Measurements from ENCODE around the gene TBC1D25.
"Not testable (repeated sequence)": the region's sequence is repeated elsewhere in the genome, so short reads cannot be mapped to it uniquely, and the experiment has no call there.

Gene TBC1D25

GRCh38 chrX:48516285-48516684 lies 23.2 kb upstream of the TBC1D25 start:
- no peak overlapping the region for H3K4me3 ChIP-seq (ENCODE audit: low read length, poor library complexity, severe bottlenecking)
- no peaks in the 10 kb centered on the region for H3K9me3 ChIP-seq (ENCODE audit: insufficient read depth, low read depth, low read length)
- H2AFZ ChIP-seq (ENCODE audit: low read length), result no peak overlapping the region
- no peaks in the 10 kb centered on the region for H3K79me2 ChIP-seq (ENCODE audit: insufficient read depth, low read length)
- H3K9ac ChIP-seq (ENCODE audit: low read depth, low read length, poor library complexity, severe bottlenecking), result no peak overlapping the region
- H3F3A ChIP-seq (ENCODE audit: low read depth), result peaks cover 4% of the 10 kb centered on the region; the same call in 1 of the 2 replicates
- H4K20me1 ChIP-seq (ENCODE audit: insufficient read depth, low read length, poor library complexity, severe bottlenecking), result no peaks in the 10 kb centered on the region
- TF ChIP-seq EZH2phosphoT487 (IDR thresholded peaks at IDR 0.05; ENCODE audit: borderline replicate concordance), result no peak
- TF ChIP-seq, protein P1, sequence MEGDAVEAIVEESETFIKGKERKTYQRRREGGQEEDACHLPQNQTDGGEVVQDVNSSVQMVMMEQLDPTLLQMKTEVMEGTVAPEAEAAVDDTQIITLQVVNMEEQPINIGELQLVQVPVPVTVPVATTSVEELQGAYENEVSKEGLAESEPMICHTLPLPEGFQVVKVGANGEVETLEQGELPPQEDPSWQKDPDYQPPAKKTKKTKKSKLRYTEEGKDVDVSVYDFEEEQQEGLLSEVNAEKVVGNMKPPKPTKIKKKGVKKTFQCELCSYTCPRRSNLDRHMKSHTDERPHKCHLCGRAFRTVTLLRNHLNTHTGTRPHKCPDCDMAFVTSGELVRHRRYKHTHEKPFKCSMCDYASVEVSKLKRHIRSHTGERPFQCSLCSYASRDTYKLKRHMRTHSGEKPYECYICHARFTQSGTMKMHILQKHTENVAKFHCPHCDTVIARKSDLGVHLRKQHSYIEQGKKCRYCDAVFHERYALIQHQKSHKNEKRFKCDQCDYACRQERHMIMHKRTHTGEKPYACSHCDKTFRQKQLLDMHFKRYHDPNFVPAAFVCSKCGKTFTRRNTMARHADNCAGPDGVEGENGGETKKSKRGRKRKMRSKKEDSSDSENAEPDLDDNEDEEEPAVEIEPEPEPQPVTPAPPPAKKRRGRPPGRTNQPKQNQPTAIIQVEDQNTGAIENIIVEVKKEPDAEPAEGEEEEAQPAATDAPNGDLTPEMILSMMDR (conservative IDR thresholded peaks at IDR 0.05; ENCODE audit: low read length), result no peak
- H3K36me3 ChIP-seq (ENCODE audit: insufficient read depth, low read length), result no peaks in the 10 kb centered on the region
- H3K27me3 ChIP-seq (ENCODE audit: insufficient read depth, low read length, poor library complexity, severe bottlenecking), result no peaks in the 10 kb centered on the region
- H3K4me2 ChIP-seq (ENCODE audit: low read depth, low read length, poor library complexity, severe bottlenecking), result no peak overlapping the region
- H3K9me2 ChIP-seq (replicated peaks; ENCODE audit: low read depth, low read length), result no peaks in the 10 kb centered on the region
- peaks cover 21% of the 10 kb centered on the region for H3K4me1 ChIP-seq (ENCODE audit: insufficient read depth, low read length, poor library complexity, severe bottlenecking)

GRCh38 chrX:48516987-48517386 lies 22.5 kb upstream of the TBC1D25 start:
- Histone ChIP-seq H3K9me2 (replicated peaks; ENCODE audit: low read depth, low read length) (no peaks in the 10 kb centered on the region), H3K9ac (ENCODE audit: low read depth, low read length, poor library complexity, severe bottlenecking) (no peak overlapping the region), H2AFZ (ENCODE audit: low read length) (no peak overlapping the region), H3F3A (ENCODE audit: low read depth) (peaks cover 4% of the 10 kb centered on the region; the same call in 1 of the 2 replicates), H3K4me3 (ENCODE audit: low read length, poor library complexity, severe bottlenecking) (no peak overlapping the region), H3K79me2 (ENCODE audit: insufficient read depth, low read length) (peaks cover 1% of the 10 kb centered on the region; the same call in 1 of the 2 replicates), H3K9me3 (ENCODE audit: insufficient read depth, low read depth, low read length) (no peaks in the 10 kb centered on the region), H4K20me1 (ENCODE audit: insufficient read depth, low read length, poor library complexity, severe bottlenecking) (no peaks in the 10 kb centered on the region), H3K4me2 (ENCODE audit: low read depth, low read length, poor library complexity, severe bottlenecking) (no peak overlapping the region), H3K4me1 (ENCODE audit: insufficient read depth, low read length, poor library complexity, severe bottlenecking) (peaks cover 21% of the 10 kb centered on the region), H3K36me3 (ENCODE audit: insufficient read depth, low read length) (no peaks in the 10 kb centered on the region), H3K27me3 (ENCODE audit: insufficient read depth, low read length, poor library complexity, severe bottlenecking) (no peaks in the 10 kb centered on the region)
- TF ChIP-seq, protein P1 (conservative IDR thresholded peaks at IDR 0.05; ENCODE audit: low read length), result no peak
- no peak for TF ChIP-seq EZH2phosphoT487 (IDR thresholded peaks at IDR 0.05; ENCODE audit: borderline replicate concordance)

- H3K4me3 ChIP-seq (ENCODE audit: low read length, poor library complexity, severe bottlenecking); H2AFZ ChIP-seq (ENCODE audit: low read length); H3F3A ChIP-seq (ENCODE audit: low read depth); H4K20me1 ChIP-seq (ENCODE audit: insufficient read depth, low read length, poor library complexity, severe bottlenecking); H3K36me3 ChIP-seq (ENCODE audit: insufficient read depth, low read length); H3K4me2 ChIP-seq (ENCODE audit: low read depth, low read length, poor library complexity, severe bottlenecking); H3K9me2 ChIP-seq (replicated peaks; ENCODE audit: low read depth, low read length); H3K9me3 ChIP-seq (ENCODE audit: insufficient read depth, low read depth, low read length); H3K27me3 ChIP-seq (ENCODE audit: insufficient read depth, low read length, poor library complexity, severe bottlenecking): not testable (repeated sequence)
- Histone ChIP-seq H3K9ac (ENCODE audit: low read depth, low read length, poor library complexity, severe bottlenecking) (peak overlapping the region; percentile 87), H3K79me2 (ENCODE audit: insufficient read depth, low read length) (peaks cover 23% of the 10 kb centered on the region), H3K4me1 (ENCODE audit: insufficient read depth, low read length, poor library complexity, severe bottlenecking) (peaks cover 21% of the 10 kb centered on the region)
Observed at GRCh38 chrX:48519481-48519880, 20.0 kb upstream of the TBC1D25 start.

DNA sequence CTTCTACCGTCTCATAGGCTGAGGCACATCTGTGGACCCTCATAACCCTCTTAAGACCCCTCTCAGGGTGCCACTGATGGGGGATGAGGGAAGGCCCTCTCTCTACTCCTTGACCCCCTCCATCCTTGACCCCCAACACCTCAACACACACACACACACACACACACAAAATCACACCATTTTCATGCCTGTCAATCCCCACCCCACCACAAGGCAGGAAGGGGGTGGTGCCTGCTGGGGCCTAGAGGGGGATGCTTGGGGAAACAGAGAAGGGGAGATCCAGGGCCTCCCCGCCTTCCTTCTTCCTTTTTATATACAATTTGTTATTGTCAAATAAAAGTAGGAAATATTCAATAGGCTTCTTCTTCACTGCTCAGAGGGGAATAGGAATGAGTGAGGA lies 19.1 kb upstream of the TBC1D25 start:
- Histone ChIP-seq H3F3A (ENCODE audit: low read depth) (peaks cover 4% of the 10 kb centered on the region; the same call in 1 of the 2 replicates), H2AFZ (ENCODE audit: low read length) (no peak overlapping the region), H3K9me3 (ENCODE audit: insufficient read depth, low read depth, low read length) (no peaks in the 10 kb centered on the region), H3K9me2 (replicated peaks; ENCODE audit: low read depth, low read length) (no peaks in the 10 kb centered on the region), H3K9ac (ENCODE audit: low read depth, low read length, poor library complexity, severe bottlenecking) (peak overlapping the region; percentile 87), H3K4me3 (ENCODE audit: low read length, poor library complexity, severe bottlenecking) (peak overlapping the region; percentile 89), H3K4me2 (ENCODE audit: low read depth, low read length, poor library complexity, severe bottlenecking) (peak overlapping the region; percentile 97), H3K27me3 (ENCODE audit: insufficient read depth, low read length, poor library complexity, severe bottlenecking) (no peaks in the 10 kb centered on the region), H3K4me1 (ENCODE audit: insufficient read depth, low read length, poor library complexity, severe bottlenecking) (peaks cover 26% of the 10 kb centered on the region), H4K20me1 (ENCODE audit: insufficient read depth, low read length, poor library complexity, severe bottlenecking) (peaks cover 9% of the 10 kb centered on the region), H3K36me3 (ENCODE audit: insufficient read depth, low read length) (no peaks in the 10 kb centered on the region), H3K79me2 (ENCODE audit: insufficient read depth, low read length) (peaks cover 33% of the 10 kb centered on the region)
- TF ChIP-seq, protein P1 (conservative IDR thresholded peaks at IDR 0.05; ENCODE audit: low read length), result no peak
- TF ChIP-seq EZH2phosphoT487 (IDR thresholded peaks at IDR 0.05; ENCODE audit: borderline replicate concordance), result no peak
